HG02623 (cell line): Measurements from ENCODE around the gene NSUN2.
"Not testable (repeated sequence)": the region's sequence is repeated elsewhere in the genome, so short reads cannot be mapped to it uniquely, and the experiment has no call there.

ENCODE experiments used
- ATAC-seq: cut with Tn5 transposase; IDR thresholded peaks from one replicate; pipeline ENCODE4 v1.9.1; 2021; ENCODE audit warnings: moderate library complexity; ENCODE audit not compliant: unreplicated experiment

Gene NSUN2

GRCh38 chr5:6632888-6633468 lies at the start of gene NSUN2, which contains the start of gene SRD5A1:
TSS of gene NSUN2 (minus strand) at chr5:6633044. CDS start at chr5:6632979, 65 bp downstream.
TSS of gene SRD5A1 (plus strand) at chr5:6633440. CDS start at chr5:6633577, 137 bp downstream.
- peak; percentile 81 for ATAC-seq

GRCh38 chr5:6682239-6682638 lies 49.4 kb upstream of the NSUN2 start:
- ATAC-seq: no peak

- ATAC-seq: no peak
Measured at GRCh38 chr5:6681682-6682081, 48.8 kb upstream of the NSUN2 start.

- no peak for ATAC-seq
Measured at GRCh38 chr5:6680922-6681321, 48.1 kb upstream of the NSUN2 start.

- no peak for ATAC-seq
Measured at GRCh38 chr5:6678385-6678784, 45.5 kb upstream of the NSUN2 start.

- no peak for ATAC-seq
Measured at GRCh38 chr5:6676702-6677101, 43.9 kb upstream of the NSUN2 start.

- no peak for ATAC-seq
Measured at GRCh38 chr5:6675784-6676491, 43.1 kb upstream of the NSUN2 start.

- no peak for ATAC-seq
Measured at GRCh38 chr5:6674886-6675285, 42.0 kb upstream of the NSUN2 start.

- ATAC-seq: no peak
Measured at GRCh38 chr5:6674421-6674820, 41.6 kb upstream of the NSUN2 start.

GRCh38 chr5:6673963-6674362 lies 41.1 kb upstream of the NSUN2 start:
- no peak for ATAC-seq

- ATAC-seq: no peak
Measured at GRCh38 chr5:6673031-6673430, 40.2 kb upstream of the NSUN2 start.

- ATAC-seq: not testable (repeated sequence)
Measured at GRCh38 chr5:6668717-6669116, 35.9 kb upstream of the NSUN2 start.

- ATAC-seq: no peak
Measured at GRCh38 chr5:6667648-6668047, 34.8 kb upstream of the NSUN2 start.

- no peak for ATAC-seq
Measured at GRCh38 chr5:6666762-6667161, 33.9 kb upstream of the NSUN2 start.

GRCh38 chr5:6660688-6661087 lies 27.8 kb upstream of the NSUN2 start:
- ATAC-seq: peak; percentile 47

- ATAC-seq: peak; percentile 87
Measured at GRCh38 chr5:6659941-6660684, 27.3 kb upstream of the NSUN2 start.

GRCh38 chr5:6656680-6657079 lies 23.8 kb upstream of the NSUN2 start:
- no peak for ATAC-seq

GRCh38 chr5:6655432-6655831 lies 22.6 kb upstream of the NSUN2 start:
- no peak for ATAC-seq

GRCh38 chr5:6652025-6652424 lies 19.2 kb upstream of the NSUN2 start:
- ATAC-seq: peak; percentile 84

GRCh38 chr5:6649681-6650080 lies 16.8 kb upstream of the NSUN2 start:
- no peak for ATAC-seq

GRCh38 chr5:6649186-6649585 lies 16.3 kb upstream of the NSUN2 start:
- no peak for ATAC-seq
